H1 (cell line): Measurements from ENCODE around the gene GBX1. TPM values are rescaled to one million over a fixed set of nuclear protein-coding genes. Genes with fewer than 3 reads are reported as not detected.

Source experiments
- CTCF ChIA-PET: fragments of 300-600 bp; sonication (Branson Sonifier 250); formaldehyde crosslinking; loops from one replicate; lab custom pipeline; 2021; ENCODE audit not compliant: partially characterized antibody; lab: Charles Lee
- POLR2A ChIA-PET: fragments of 300-600 bp; sonication (Branson Sonifier 250); formaldehyde crosslinking; loops from one replicate; lab custom pipeline; 2021; ENCODE audit warnings: inconsistent platforms; ENCODE audit not compliant: partially characterized antibody; lab: Charles Lee
- DNase-seq, 2 experiments: peaks; one replicate each; pipeline versions ENCODE4 v3.0.0 to v3.0.0-alpha.2; 2010 to 2022; ENCODE audit warnings: low spot score in 2 of 2, low read depth in 1 of 2, mixed read lengths in 1 of 2
- FAIRE-seq: peaks from 2 replicates; lab custom pipeline; 2011; peaks lifted over from hg19 to GRCh38; lab: Jason Lieb, UNC
- H2AFZ ChIP-seq: 2 replicates; pipeline ENCODE4 v1.8.1; 2012; ENCODE audit warnings: low read length, inconsistent platforms
- H2AK5ac ChIP-seq: 2 replicates; pipeline ENCODE4 v1.6.1; 2013; ENCODE audit warnings: low read depth, low read length
- H2BK120ac ChIP-seq: replicated peaks from 2 replicates; pipeline ENCODE3; 2013; ENCODE audit warnings: low read depth, low read length, inconsistent platforms
- H2BK12ac ChIP-seq: 2 replicates; pipeline ENCODE4 v1.6.1; 2013; ENCODE audit warnings: low read depth, low read length
- H2BK15ac ChIP-seq: 2 replicates; pipeline ENCODE4 v1.6.1; 2013; ENCODE audit warnings: low read length
- H2BK20ac ChIP-seq: 2 replicates; pipeline ENCODE4 v1.6.1; 2013; ENCODE audit warnings: low read length
- H2BK5ac ChIP-seq: 2 replicates; pipeline ENCODE4 v1.6.1; 2013; ENCODE audit warnings: low read depth, low read length
- H3K14ac ChIP-seq: 2 replicates; pipeline ENCODE4 v1.6.1; 2013; ENCODE audit warnings: inconsistent platforms; ENCODE audit not compliant: insufficient read length
- H3K18ac ChIP-seq: 2 replicates; pipeline ENCODE4 v1.6.1; 2013; ENCODE audit warnings: low read length; ENCODE audit errors: extremely low read depth
- H3K23ac ChIP-seq: 2 replicates; pipeline ENCODE4 v1.6.1; 2013; ENCODE audit warnings: inconsistent platforms; ENCODE audit not compliant: insufficient read length
- H3K23me2 ChIP-seq: 2 replicates; pipeline ENCODE4 v1.6.1; 2013; ENCODE audit warnings: low read depth, low read length
- H3K27ac ChIP-seq: 2 replicates; pipeline ENCODE4 v1.6.1; 2011; ENCODE audit warnings: low read depth, low read length, inconsistent platforms
- H3K27me3 ChIP-seq, 4 experiments: replicated peaks in 1 of 4; 1 replicate in 1 of 4; 2 replicates in 3 of 4; pipeline versions ENCODE4 v1.6.1 to v1.8.1; 2011 to 2013; ENCODE audit warnings: low read length in 3 of 4, mild to moderate bottlenecking in 3 of 4, inconsistent platforms in 2 of 4, mixed read lengths in 2 of 4, moderate library complexity in 1 of 4; ENCODE audit not compliant: control insufficient read depth in 3 of 4, insufficient read depth in 3 of 4; ENCODE audit errors: extremely low read depth in 1 of 4
- H3K36me3 ChIP-seq, 4 experiments: 2 replicates each; pipeline versions ENCODE4 v1.6.1 to v1.8.1; 2011 to 2013; ENCODE audit warnings: mild to moderate bottlenecking in 4 of 4, low read length in 3 of 4, moderate library complexity in 2 of 4, control low read depth in 1 of 4, inconsistent platforms in 1 of 4; ENCODE audit not compliant: insufficient read depth in 4 of 4, control insufficient read depth in 2 of 4
- H3K4ac ChIP-seq: replicated peaks from 2 replicates; pipeline ENCODE3; 2013; ENCODE audit warnings: low read length, low read depth, mixed read lengths, inconsistent platforms; ENCODE audit not compliant: insufficient read length
- H3K4me1 ChIP-seq, 4 experiments: replicated peaks in 1 of 4; 1 replicate in 1 of 4; 2 replicates in 3 of 4; pipeline versions ENCODE4 v1.6.1 to v1.8.1; 2011 to 2013; ENCODE audit warnings: low read length in 3 of 4, inconsistent platforms in 2 of 4, mixed read lengths in 1 of 4; ENCODE audit not compliant: insufficient read depth in 4 of 4, control insufficient read depth in 3 of 4
- H3K4me2 ChIP-seq, 2 experiments: 2 replicates each; pipeline versions ENCODE4 v1.6.1 to v1.8.1; 2011 to 2013; ENCODE audit warnings: low read depth in 2 of 2, low read length in 2 of 2, control low read depth in 1 of 2, inconsistent platforms in 1 of 2, mild to moderate bottlenecking in 1 of 2; ENCODE audit not compliant: insufficient read depth in 1 of 2
- H3K4me3 ChIP-seq, 4 experiments: fragments of 200-600, 300-600 bp in 1 of 4; sonication (generic), shearing (Covaris generic), sonication (Bioruptor Twin) in 1 of 4; 2 replicates each; pipeline versions ENCODE4 v1.5.1 to v1.8.1; 2011 to 2016; ENCODE audit warnings: low read length in 4 of 4, low read depth in 3 of 4, control low read depth in 2 of 4, inconsistent platforms in 2 of 4, mild to moderate bottlenecking in 2 of 4, mixed read lengths in 1 of 4, moderate library complexity in 1 of 4; ENCODE audit not compliant: insufficient read depth in 2 of 4; ENCODE audit errors: extremely low read depth in 1 of 4
- H3K56ac ChIP-seq: replicated peaks from 2 replicates; pipeline ENCODE3; 2013; ENCODE audit warnings: low read depth, mild to moderate bottlenecking, mixed read lengths, low read length, inconsistent platforms; ENCODE audit not compliant: insufficient read length
- H3K79me1 ChIP-seq: 2 replicates; pipeline ENCODE4 v1.6.1; 2013; ENCODE audit warnings: low read depth, low read length, control low read depth
- H3K79me2 ChIP-seq, 2 experiments: 2 replicates each; pipeline versions ENCODE4 v1.6.1 to v1.8.1; 2012 to 2013; ENCODE audit warnings: low read length in 2 of 2, mild to moderate bottlenecking in 2 of 2, inconsistent platforms in 1 of 2; ENCODE audit not compliant: insufficient read depth in 2 of 2, control insufficient read depth in 1 of 2
- H3K9ac ChIP-seq, 4 experiments: replicated peaks in 1 of 4; 1 replicate in 1 of 4; 2 replicates in 3 of 4; pipeline versions ENCODE4 v1.6.1 to v1.8.1; 2011 to 2013; ENCODE audit warnings: low read depth in 3 of 4, low read length in 3 of 4, control low read depth in 2 of 4, mild to moderate bottlenecking in 2 of 4, moderate library complexity in 2 of 4, inconsistent platforms in 1 of 4; ENCODE audit errors: extremely low read depth in 1 of 4
- H3K9me3 ChIP-seq, 2 experiments: 2 replicates each; pipeline versions ENCODE4 v1.6.1 to v1.8.1; 2012 to 2013; ENCODE audit warnings: mild to moderate bottlenecking in 2 of 2, moderate library complexity in 2 of 2, control low read depth in 1 of 2, inconsistent platforms in 1 of 2, low read depth in 1 of 2, low read length in 1 of 2, mixed read lengths in 1 of 2; ENCODE audit not compliant: insufficient read depth in 2 of 2
- H4K20me1 ChIP-seq, 2 experiments: replicated peaks in 1 of 2; 2 replicates each; pipeline versions ENCODE3 to v1.8.1; 2011 to 2013; ENCODE audit warnings: inconsistent platforms in 2 of 2, low read length in 2 of 2, mild to moderate bottlenecking in 1 of 2; ENCODE audit not compliant: insufficient read depth in 2 of 2, control insufficient read depth in 1 of 2
- H4K5ac ChIP-seq: 2 replicates; pipeline ENCODE4 v1.6.1; 2013; ENCODE audit warnings: low read length, low read depth, mixed read lengths, inconsistent platforms; ENCODE audit not compliant: insufficient read length
- H4K8ac ChIP-seq: 2 replicates; pipeline ENCODE4 v1.8.0; 2013; ENCODE audit warnings: mild to moderate bottlenecking, moderate library complexity, low read length, inconsistent platforms; ENCODE audit not compliant: insufficient read depth; ENCODE audit errors: extremely low read depth
- H4K91ac ChIP-seq: replicated peaks from 2 replicates; pipeline ENCODE3; 2013; ENCODE audit warnings: low read length, mixed read lengths, inconsistent platforms; ENCODE audit not compliant: insufficient read length
- SP4 ChIP-seq: IDR thresholded peaks from 2 replicates; pipeline ENCODE4 v1.6.1; 2012; ENCODE audit warnings: low read length, inconsistent platforms
- TAF1 ChIP-seq: IDR thresholded peaks from 2 replicates; pipeline ENCODE4 v1.6.1; 2011; ENCODE audit warnings: mild to moderate bottlenecking, low read depth, low read length
- YY1 ChIP-seq: IDR thresholded peaks from 2 replicates; pipeline ENCODE4 v1.6.1; 2011; ENCODE audit warnings: low read depth, mild to moderate bottlenecking, low read length
- WGBS, 2 experiments: shearing (Covaris generic) in 1 of 2; methylation state at CpG; one replicate each; pipeline versions ENCODE4 v1.1.6 to v1.1.7; 2013 to 2015; ENCODE audit warnings: low lambda C conversion rate in 2 of 2, mixed read lengths in 2 of 2, inconsistent platforms in 1 of 2, low coverage in 1 of 2, missing lambda C conversion rate in 1 of 2; ENCODE audit not compliant: insufficient replicate concordance in 2 of 2, insufficient coverage in 1 of 2, insufficient read length in 1 of 2; ENCODE audit errors: extremely low coverage in 1 of 2, missing lambda C conversion rate in 1 of 2; 5-methylcytosine and 5-hydroxymethylcytosine counted together
- polyA plus RNA-seq, 7 experiments: library from polyadenylated mRNA; depleted of rRNA in 3 of 7; stranded (reverse) in 5 of 7; unstranded in 2 of 7; fragments of >200 nt in 5 of 7; fragments of 200-250 nt in 2 of 7; gene quantifications; 1 replicate in 5 of 7; 2 replicates in 1 of 7; 4 replicates in 1 of 7; pipeline versions ENCODE4 v1.2.1 to v1.2.3, GENCODE V29; 2011 to 2013; ENCODE audit warnings: missing spikeins in 2 of 7, mixed read lengths in 2 of 7
- total RNA-seq: library from RNA; stranded (reverse); fragmentation: NEBNext Ultra II Directional; extraction: Animal tissue kit (Norgen Biotek cat#: 25700); gene quantifications from 2 replicates; pipeline ENCODE4 v1.2.1, GENCODE V29; 2021

Gene GBX1
- total and polyA plus RNA-seq, 2 of the 8 experiments (the other 6 are each of a cell fraction or from before 2014, with no cell fraction given) = not detected

- Histone ChIP-seq H3K23ac (no peak overlapping the region), H3K56ac (no peak overlapping the region), H3K9me3 (no peaks in the 10 kb centered on the region), H3K4me1 (peaks cover 0 to 9% (median 1%) of the 10 kb centered on the region in 4 experiments; a peak in 3 of 7 replicates), H3K27me3 (peaks cover 0 to 3% (median 1%) of the 10 kb centered on the region in 4 experiments; a peak in 2 of 7 replicates), H3K4me2 (no peak overlapping the region), H2BK15ac (no peak overlapping the region), H3K79me2 (no peaks in the 10 kb centered on the region), H2BK12ac (no peak overlapping the region), H4K20me1 (no peaks in the 10 kb centered on the region), H2BK5ac (no peak overlapping the region), H3K9ac (no peak overlapping the region), H4K8ac (no peak overlapping the region), H2AFZ (no peak overlapping the region), H3K4ac (no peak overlapping the region), H3K79me1 (no peaks in the 10 kb centered on the region), H3K27ac (no peak overlapping the region), H2BK20ac (no peak overlapping the region), H4K5ac (no peak overlapping the region), H4K91ac (no peak overlapping the region), H3K4me3 (no peak overlapping the region), H3K23me2 (peaks cover 5% of the 10 kb centered on the region; the same call in 1 of the 2 replicates), H3K18ac (no peak overlapping the region), H3K36me3 (no peaks in the 10 kb centered on the region), H2BK120ac (no peak overlapping the region), H2AK5ac (no peak overlapping the region), H3K14ac (no peak overlapping the region)
- 96% methylated on average over 3 of the region's 4 CpGs; no CpG with 5 or more reads in 1 of the 2 experiments for WGBS, 2 experiments
- CTCF ChIA-PET = no interaction called here
- POLR2A ChIA-PET = no interaction called here
- FAIRE-seq (no peak), DNase-seq (no peak)
- TF ChIP-seq TAF1 = no peak
- no peak for TF ChIP-seq SP4
- TF ChIP-seq YY1 = no peak
These were observed 34.3 kb upstream of the GBX1 start for GRCh38 chr7:151201751-151202150.
